Caki2 (cell line): ENCODE measurements around the gene MAST3. TPM values are rescaled to one million over a fixed set of nuclear protein-coding genes. Genes with fewer than 3 reads are reported as not detected.
"Not testable (repeated sequence)": the region's sequence is repeated elsewhere in the genome, so short reads cannot be mapped to it uniquely, and the experiment has no call there.

Source experiments
- DNase-seq: peaks from one replicate; pipeline ENCODE4 v3.0.0-alpha.2; 2015; ENCODE audit warnings: low read depth
- in situ Hi-C: cut with HindIII; loops from 2 replicates; pipeline ENCODE4 v1.10.0; 2016; ENCODE audit warnings: low sequenced_read_pairs, low pct_unique_long_range_greater_than_20kb, mixed read lengths
- total RNA-seq: library from RNA; depleted of rRNA; stranded (reverse); fragments of >200 nt; shearing (Covaris generic); gene quantifications from 2 replicates; pipeline ENCODE4 v1.2.3, GENCODE V29; 2014; ENCODE audit warnings: low replicate concordance

Gene MAST3
- total RNA-seq, 1 experiment from 2014 or later, result 1.8 TPM

DNA sequence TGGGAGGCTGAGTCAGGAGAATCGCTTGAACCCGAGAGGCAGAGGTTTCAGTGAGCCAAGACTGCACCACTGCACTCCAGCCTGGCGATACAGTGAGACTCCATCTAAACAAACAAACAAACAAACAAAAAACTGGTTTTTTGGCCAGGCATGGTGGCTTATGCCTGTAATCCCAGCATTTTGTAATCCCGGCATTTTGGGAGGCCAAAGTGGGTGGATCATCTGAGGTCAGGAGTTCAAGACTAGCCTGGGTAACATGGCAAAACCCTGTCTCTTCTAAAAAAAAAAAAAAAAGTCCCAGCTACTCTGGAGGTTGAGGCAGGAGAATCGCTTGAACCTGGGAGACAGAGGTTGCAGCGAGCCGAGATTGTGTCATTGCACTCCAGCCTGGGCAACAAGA lies 7.7 kb downstream of the MAST3 start:
- DNase-seq, in situ Hi-C loops: not testable (repeated sequence)

DNA sequence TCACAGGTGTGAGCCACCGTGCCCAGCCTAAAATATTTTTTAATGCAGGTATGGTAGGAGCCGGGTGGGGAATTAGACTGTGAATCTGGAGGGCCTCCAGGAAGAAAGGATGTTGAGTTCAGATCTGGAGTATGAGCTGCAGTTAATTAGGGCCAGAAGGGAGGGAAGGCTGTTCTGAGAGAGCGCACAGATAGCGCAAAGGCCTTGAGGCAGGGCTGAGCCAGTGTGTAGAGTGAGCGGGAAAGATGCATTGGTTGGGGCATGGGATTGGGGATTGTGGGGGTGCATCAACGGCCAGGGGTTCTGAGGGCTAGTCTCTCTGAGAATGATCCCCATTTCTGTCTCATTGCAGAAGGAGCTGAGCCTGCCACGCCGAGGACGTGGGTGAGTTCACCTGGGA lies 9.7 kb downstream of the MAST3 start:
- no peak for DNase-seq
- in situ Hi-C loops, result no loop called here

DNA sequence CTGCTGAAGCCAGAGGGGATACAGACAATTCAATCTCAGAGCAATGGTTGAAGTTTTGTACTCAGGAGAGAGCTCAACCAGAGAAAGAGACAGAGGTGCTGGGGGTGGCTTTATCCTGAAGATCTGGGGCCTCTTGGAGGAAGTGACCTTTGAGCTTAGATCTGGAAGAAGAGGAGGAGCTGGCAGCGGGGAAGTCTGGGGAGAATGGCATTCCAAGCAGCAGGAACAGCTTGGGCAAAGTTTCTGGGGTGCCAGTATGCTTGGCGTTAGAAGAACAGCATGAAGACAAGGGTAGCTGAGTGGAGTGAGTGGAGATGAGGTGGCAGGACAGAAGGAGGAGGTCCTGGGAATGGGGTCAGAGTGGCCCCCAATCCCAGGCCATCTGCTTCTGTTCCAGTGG lies 11.3 kb downstream of the MAST3 start:
- in situ Hi-C loops, result no loop called here
- no peak for DNase-seq

DNA sequence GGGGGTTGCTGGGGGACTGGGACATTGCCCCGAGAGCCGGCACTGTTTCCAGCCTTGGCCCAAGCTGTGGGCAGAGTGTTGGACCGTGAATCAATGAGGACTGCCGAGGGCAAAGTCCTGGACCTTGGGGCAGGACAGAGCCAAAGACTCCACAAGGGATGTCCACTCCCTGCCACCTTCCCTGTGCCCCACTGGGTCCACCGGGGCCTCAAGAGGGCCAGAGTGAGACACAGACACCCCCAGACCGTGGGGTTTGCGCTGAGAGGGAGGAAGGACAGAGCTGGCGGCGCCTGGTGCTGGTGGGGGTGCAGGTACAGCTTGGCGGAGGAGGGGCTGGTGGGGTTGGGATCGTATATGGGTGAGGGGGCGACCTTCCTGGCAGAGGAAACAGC lies 11.8 kb downstream of the MAST3 start:
- DNase-seq, result no peak
- in situ Hi-C loops, result no loop called here

DNA sequence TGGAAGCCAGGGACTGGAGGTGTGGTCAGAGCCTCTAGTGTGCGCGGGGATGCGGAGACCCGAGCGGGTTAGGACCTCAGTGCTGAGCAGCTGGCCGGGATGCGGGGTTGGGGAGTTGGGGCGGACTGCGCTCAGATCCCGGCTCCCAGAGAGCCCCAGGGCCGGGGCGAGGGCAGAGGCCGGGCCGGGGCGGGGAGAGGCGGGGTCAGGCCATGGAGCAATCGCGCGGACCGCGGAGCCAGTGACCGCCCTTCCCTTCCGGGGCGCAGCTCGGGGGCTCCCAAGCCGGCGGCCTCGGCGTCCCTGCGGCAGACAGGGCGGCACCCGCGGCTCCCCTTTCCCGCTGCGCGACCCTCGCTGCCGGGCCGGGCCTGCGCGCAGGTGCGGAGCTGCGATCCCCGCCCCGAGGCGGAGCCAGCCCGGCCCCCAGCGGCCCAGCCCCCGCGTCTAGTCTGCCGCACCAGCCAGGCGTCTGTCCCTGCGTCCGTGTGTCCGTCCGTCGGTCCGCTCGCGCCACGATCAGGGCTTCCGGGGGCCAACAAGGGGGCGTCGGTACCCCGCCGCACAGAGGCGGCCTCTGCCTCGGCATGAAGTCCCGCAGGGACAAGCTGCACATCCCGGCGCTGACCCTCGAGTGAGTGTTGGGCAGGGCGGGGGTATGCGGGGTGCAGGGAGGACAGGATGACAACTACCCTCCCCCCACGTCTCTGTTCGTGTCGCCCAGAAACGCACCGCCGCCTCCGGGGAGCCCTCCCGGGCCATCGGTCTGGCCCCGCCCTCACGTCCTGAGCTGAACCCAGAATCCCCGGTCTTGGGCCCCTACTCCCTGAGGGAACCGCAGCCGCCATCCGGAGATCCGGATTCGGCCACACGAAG lies 12.4 kb downstream of the MAST3 start:
- peak; percentile 44 for DNase-seq
- in situ Hi-C loops, result no loop called here

DNA sequence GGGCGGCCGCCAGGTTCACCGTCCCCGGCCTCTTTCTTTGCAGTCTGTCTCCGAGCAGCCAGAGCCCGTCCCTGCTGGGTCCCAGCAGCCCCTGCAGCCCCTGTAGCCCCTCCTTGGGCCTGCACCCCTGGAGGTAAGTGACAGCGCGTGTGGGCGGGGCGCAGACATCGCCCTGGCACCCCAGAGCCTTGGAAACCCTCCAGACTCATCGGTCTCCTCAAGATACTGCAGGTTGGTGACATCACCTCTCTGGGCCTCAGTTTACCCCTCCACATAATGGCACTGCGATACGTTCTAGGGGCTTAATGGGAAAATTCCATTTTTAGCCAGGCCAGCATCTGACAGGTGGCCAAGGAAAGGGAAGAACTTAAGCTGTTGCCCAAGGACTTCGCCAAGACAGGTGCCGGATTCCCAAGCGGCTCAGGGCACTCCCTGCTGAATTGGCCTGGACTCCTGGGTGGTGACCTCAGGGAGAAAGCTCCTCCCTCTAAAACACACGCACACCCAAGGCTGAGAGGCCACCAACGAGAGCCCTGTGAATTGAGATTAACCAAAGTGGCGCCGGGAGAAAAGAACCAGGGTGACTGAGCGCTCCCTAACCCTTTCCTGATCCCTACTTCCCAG lies 13.1 kb downstream of the MAST3 start:
- no peak for DNase-seq
- in situ Hi-C loops, result no loop called here

DNA sequence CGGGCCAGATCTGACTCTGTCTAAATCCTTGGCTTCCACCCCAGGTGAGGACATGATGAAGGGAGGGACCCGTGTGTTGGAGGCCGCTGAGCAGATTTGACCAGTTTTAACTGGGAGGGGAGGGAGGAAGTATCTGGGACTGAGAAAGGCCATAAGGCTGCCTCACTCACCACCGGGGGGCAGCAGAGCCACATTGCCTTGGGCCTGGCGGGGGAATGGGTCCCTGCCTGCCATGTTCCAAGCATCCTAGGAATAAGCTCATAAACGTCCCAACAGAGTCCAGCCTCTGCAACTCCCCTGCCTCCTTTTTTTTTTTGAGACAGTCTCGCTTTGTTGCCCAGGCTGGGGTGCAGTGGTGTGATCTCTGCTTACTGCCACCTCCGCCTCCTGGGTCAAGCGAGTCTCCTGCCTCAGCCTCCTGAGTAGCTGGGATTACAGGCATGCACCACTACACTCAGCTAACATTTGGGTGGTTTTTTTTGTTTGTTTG lies 15.5 kb downstream of the MAST3 start:
- in situ Hi-C loops, result no loop called here
- peak; percentile 73 for DNase-seq

DNA sequence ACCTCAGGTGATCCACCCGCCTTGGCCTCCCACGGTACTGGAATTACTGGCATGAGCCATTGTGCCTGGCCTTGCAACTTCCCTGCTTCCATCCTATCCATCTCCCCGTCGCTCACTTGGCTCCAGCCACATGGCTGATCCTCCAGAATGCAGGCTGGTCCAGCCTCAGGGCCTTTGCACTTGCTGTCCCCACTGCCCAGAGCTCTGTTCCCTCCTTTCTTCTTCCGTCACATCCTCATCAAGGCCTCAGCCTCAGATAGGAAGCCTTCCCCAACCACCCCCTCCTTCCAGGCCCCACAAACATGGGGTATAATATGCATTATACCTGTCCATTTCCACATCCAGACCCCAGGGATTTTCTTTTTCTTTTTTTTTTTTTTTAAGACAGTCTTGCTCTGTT lies 16.2 kb downstream of the MAST3 start:
- in situ Hi-C loops, result no loop called here
- DNase-seq, result no peak

DNA sequence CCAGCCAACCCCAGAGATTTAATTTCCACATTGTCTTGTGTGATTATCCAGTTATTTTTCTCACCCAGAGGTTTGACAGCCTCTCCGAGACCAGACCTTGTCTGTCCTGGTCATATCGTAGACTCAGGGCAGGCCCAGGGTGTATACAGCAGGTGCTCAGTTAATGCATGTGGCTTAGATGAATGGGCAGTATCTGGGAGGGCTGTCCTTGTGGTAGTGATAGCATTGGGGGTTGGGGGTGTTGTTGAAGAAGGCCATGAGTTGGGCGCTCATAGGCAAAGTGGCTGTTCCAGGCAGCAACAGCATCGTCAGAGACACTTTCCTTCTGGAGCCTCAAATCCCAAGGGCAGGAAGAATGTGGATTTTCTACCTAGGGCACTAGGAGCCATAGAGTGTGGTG lies 16.9 kb downstream of the MAST3 start:
- in situ Hi-C loops, result no loop called here
- no peak for DNase-seq

DNA sequence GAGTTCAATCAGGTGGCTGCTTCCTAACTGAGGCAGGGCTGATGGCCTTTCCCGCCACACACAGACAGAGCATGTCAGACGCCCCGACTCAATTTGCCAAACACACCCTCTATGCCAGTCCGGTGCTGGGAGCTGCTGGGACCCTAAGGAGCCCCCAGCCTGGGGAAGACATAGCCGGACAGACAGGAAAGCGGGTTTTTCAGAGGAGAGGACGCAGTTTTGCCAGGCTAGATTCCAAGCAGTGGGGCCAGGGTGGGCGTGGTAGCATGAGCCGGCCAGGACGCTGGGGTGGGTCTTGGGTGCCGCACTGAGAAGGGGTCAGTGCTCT lies 19.8 kb downstream of the MAST3 start:
- DNase-seq, result no peak
- in situ Hi-C loops, result no loop called here

DNA sequence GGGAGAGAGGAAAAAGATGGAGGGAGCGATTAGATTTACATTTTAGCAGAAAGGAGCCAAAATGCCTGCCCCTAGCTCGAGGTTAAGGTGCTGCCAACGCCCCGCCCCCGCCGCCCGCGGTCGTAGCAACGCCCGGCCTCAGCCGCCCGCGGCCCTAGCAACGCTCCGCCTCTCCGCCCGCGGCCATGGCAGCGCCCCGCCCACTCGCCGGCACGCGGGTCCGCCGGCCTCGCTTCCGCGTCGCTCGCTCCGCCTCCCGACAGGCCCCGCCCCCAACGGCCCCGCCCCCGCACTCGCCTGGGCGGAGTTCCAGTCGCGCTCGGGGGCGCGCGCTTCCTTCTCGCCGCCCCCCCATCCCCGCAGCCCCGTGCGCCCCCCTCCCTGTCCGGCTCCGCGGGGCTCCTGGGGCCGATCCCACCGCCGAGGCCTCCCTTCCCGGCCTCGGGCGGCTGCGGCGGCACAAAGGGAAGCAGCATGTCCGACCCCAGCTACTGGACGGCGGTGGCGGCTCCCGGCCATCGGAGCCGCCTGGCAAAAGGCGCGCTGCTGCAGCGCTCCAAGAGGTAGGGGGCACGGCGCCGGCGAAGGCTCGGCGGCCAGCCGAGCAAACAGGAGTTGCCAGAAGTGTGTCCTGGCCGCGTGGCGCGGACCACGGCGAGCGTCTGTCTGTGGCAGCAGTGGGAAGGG lies 20.3 kb downstream of the MAST3 start:
- in situ Hi-C loops, result no loop called here

DNA sequence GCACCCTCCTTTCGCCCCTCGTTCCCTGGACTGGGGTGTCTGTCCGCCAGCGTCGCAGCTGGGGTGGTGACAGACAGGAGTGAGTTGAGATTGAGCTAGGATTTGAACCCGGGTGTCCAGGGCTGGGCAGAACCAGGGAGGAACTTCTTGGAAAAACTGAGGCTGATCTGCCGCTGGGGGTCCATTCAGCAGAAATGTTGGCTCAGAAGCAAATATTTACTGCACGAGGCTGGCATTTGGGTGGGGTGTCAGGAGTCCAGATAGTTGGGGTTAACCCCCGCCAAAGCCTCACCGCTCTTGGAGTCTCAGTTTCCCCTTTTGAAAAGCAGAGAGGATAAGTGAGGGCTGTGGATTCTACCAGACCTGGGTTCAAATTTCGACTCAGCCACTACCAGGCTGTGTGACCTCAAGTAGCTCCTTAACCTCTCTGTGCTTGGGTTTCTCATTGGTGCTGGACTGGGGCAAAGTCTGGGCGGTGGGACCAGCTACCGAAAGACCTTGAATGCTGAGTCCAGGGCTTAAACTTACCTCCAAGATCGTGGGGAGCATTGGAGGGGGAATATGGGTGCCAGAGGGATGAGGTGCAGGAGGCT lies 20.9 kb downstream of the MAST3 start:
- no peak for DNase-seq
- in situ Hi-C loops, result no loop called here

More for the DNA sequence above, 20.3 kb downstream of the MAST3 start:
- peak; percentile 64 for DNase-seq

DNA sequence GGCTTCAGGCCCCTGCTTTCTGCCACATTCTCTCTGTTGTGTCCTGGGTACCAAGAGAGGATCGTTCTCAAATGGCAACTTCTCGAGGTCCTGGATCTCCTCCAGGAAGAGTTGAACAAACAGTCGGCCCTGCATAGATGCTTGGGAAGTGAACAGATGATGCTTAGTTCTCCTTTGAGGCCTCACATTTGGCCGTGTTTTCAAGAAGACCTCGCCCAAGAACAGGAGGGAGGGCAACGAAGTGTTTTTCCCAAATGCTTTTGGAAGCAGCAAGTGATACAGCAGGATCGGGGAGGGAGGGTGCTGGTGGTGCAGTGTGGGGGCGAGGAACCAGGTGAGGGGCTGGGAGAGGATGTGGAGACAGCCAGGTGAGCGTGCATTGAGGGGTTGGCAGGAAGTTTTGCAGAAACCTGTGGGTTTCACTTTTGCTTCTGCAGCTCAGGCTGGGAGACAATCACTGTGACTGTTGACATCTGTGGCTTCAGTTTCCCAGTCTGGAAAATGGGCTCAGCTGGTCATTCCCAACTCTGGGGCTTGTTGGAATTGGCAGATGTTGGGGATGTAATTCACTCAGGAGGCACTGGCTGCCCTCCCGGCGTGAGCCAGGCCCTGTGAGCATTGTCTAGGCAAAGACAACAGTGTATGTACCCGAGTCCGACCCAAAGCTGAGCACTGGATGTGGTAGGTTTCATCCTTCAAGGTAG lies 21.6 kb downstream of the MAST3 start:
- DNase-seq, result no peak
- in situ Hi-C loops, result no loop called here

DNA sequence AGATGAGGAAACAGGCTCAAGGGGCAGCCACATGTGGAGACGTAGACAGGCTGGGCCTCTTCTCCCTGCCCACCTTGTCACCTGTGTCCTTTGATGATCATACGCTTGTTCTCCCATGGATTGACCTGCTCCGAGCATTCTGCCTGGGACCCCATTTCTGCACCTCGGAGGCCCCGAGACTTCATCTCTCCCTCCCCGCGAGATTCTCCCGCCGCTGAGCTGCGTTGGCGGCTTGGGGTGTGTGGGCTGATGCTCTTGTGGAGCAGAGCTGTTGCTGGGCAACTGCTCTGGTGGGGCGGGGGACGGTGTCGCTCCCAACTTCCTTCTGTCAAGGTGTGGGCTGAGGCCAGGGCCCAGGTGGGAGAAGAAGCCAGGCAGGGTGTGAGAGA lies 22.1 kb downstream of the MAST3 start:
- no peak for DNase-seq
- in situ Hi-C loops, result no loop called here

DNA sequence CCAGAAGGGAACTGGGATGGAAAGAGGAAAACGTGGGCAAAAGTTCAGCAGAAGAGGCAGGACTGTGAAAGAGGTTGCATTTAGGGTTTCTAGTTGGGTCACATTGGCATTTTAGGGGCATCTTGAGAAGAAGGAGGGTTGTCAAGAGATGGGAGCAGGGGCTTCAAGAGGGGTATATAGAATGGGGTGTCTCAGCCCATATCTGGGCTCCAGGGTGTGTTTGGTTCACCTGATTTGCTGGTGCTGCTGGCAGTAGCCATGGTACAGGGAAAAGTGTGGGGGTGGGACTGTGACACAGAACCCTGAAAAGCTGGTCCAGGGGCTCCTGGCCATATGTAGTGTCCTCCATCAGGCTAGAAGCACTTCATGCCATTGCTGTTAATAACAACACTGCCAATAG lies 22.5 kb downstream of the MAST3 start:
- in situ Hi-C loops, result no loop called here
- DNase-seq, result no peak

DNA sequence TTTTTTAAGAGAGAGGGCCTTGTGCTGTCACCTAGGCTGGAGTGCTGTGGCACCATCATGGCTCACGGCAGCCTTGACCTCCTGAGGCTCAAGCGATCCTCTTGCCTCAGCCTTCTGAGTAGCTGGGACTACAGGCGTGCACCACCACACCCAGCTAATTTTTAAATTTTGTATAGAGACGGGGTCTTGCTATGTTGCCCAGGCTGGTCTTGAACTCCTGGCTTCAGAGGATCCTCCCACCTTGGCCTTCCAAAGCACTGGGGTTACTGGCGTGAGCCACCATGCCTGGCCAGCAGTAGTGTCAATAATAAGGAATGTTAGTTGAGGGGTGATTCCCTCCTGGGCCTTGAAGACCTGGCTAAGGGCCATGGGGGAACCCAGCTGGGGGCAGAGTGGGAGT lies 23.6 kb downstream of the MAST3 start:
- in situ Hi-C loops, result no loop called here

DNA sequence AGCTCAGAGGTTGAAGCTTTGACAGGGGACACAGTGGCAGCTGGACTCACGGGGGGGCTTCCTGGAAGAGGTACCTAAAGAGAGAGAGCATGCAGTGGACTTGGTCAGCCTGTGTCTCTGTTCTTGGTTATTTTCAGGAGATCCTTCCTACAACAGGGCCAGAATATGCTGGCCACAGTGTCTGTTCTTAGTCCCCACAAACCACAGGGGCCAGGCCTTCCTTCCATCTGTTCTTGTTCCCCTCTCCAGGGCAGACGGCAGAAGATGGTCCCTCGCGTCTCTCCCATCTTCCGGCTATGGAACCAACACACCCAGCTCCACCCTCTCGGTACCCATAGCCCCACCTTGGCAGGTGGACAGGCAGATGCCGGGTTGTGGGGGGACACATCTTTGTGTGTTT lies 24.8 kb downstream of the MAST3 start:
- in situ Hi-C loops, result no loop called here
- DNase-seq, result no peak

More for the DNA sequence above, 23.6 kb downstream of the MAST3 start:
- no peak for DNase-seq
